Stimulated activated CD8-positive, alpha-beta memory T cell treated with anti-CD3 and anti-CD28 coated beads, Interleukin-7, amount 100 ng/mL, for 48 hours (primary cell): ENCODE results near the gene PANK3.
A peak's percentile ranks its signal among the peaks of the same experiment; 100 is the strongest.

Experiments
- DNase-seq, 2 donors: peaks; one replicate each; pipeline ENCODE4 v3.0.0-alpha.2; 2020; ENCODE audit warnings: low read depth in 1 of 2; ENCODE audit errors: extremely low read depth in 1 of 2

Gene PANK3

GRCh38 chr5:168578538-168579487 is at the start of gene PANK3:
Gene PANK3 (minus strand): TSS chr5:168579368. CDS start chr5:168579283, 85 bp downstream.
- DNase-seq, result peak in 1 of 2 donors; percentile 0

- DNase-seq, result no peak
Measured at GRCh38 chr5:168624850-168625364, 45.7 kb upstream of the PANK3 start.

- DNase-seq, result no peak
Measured at GRCh38 chr5:168620807-168621206, 41.6 kb upstream of the PANK3 start.

GRCh38 chr5:168614661-168615060 is 35.5 kb upstream of the PANK3 start:
- no peak for DNase-seq

DNA sequence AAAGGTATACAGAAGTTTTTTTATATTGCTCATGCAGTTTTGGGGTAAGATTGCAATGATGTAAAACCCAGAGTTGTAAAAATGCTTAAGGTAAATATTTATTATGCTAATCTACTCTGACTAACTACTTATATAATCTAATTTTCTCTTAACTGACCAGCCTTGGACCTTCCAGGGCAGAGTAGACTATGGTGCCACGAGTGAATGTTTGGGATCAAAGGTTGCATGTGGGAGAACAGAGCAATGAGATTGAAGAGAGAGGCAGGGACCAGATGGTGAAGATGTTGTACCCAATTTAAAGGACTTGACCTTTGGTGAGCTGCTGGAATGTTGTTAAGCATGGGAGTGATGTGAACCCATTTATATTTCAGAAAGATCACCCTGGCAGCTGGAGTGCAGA is 34.8 kb upstream of the PANK3 start:
- no peak for DNase-seq

DNA sequence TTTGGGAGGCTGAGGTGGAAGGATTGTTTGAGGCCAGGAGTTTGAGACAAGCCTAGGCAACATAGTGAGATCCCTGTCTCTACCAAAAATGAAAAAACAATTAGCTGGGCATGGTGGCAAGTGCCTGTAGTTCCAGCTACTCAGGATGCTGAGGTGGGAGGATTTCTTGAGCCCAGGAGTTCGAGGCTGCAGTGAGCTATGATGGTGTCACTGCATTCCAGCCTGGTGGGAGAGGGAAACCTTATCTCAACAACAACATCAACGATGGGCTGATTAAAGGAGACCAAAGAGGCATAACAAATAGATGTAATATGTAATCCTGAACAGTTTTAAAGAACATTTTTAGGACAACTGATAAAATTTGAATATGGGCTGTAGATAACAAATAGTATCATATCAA is 34.2 kb upstream of the PANK3 start:
- DNase-seq, result no peak

DNA sequence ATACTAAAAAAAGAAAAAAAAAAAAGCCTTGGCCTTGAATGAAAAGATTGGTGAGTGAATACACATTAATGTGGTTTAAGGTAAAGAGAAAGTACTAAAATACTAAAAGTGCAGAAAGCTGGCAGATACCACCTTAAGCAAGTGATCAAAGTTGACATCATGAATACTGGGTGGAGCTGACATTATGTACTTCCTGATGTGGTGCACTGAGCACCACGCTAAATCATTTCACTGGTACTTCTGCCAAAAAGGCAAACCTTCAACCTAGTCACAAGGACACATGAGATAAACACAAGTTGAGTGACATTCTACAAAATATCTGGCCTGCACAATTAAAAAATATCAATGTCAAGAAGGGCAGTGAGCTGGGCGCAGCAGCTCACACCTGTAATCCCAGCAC is 33.8 kb upstream of the PANK3 start:
- no peak for DNase-seq

DNA sequence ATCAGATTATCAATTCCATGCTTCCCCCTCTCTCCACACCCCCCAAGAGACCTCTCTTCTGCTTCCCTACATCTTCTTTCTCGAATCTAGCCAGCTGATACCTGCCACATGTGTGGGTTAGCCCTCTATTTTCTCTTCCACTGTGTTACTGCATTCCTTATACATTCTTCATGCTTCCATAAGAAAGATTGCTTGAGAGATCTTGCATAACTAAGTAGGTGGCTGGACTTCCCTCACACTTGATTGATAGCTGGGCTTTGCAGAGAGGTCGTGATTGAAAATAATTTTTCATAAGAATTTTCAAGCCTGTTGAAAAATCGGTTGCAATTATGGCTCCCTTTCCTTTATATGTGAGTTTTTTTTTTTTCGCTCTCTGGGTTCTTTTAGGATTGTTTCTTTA is 33.0 kb upstream of the PANK3 start:
- no peak for DNase-seq

DNA sequence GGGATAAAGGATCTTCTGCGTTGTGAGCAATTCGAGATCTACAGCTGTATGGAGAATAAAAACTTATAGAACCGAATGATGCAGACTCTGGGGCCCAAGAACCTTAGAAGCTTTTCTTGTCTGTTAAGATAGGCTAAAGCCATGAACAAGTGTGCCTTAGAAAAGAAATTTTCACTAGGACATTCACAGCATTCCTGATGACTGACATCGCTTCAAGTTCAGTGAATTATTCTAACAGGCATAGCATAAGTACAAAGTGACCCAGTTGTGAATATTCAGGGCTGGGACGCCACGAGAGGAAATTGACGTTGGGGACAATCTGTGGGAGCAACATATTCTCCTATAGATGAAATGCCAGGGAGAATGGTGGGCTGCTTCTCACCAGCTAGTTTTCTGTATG is 32.0 kb upstream of the PANK3 start:
- DNase-seq, result no peak

- no peak for DNase-seq
Measured at GRCh38 chr5:168609806-168610482, 30.8 kb upstream of the PANK3 start.

GRCh38 chr5:168608821-168609220 is 29.7 kb upstream of the PANK3 start:
- DNase-seq, result no peak

GRCh38 chr5:168608386-168608785 is 29.2 kb upstream of the PANK3 start:
- no peak for DNase-seq

- DNase-seq, result peak; percentile 18 to 66
Measured at GRCh38 chr5:168607946-168608345, 28.8 kb upstream of the PANK3 start.

DNA sequence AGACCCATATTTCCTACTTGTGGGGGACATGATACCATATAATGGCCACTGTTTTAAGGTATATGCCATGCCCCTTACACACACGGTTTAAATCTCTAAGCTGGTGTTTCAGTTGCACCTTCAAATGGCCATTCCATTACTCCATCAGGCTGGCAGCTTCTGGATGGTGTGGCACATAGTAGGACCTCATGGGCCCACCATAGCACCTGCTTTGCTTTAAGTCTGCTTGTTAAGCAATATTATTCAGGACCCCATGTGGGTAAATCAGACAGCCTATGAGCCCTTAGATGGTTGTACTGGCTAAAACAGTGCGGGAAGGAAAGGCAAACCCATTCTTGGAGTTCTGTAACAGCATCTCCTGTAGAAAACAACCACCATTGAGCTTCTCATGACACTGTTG is 27.4 kb upstream of the PANK3 start:
- no peak for DNase-seq

DNA sequence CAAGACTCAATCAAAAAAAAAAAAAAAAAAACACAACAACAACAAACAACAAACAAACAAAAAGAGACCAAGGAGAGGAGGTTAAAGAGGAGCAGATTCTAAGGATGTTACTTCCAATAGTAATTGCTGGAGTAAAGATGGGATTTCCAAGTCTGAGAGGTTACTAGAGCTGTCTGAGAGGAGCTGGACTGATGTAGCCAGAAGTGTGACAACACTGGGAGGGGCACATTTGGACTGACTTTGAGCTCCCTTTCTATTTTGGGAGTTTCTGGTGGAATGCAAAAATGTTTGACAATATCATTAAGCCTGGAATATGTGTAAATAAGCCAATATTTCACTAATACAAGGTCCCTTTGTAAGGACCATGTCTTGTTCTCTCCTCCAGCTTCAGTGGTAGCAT is 25.3 kb upstream of the PANK3 start:
- no peak for DNase-seq

GRCh38 chr5:168603746-168604145 is 24.6 kb upstream of the PANK3 start:
- no peak for DNase-seq

GRCh38 chr5:168602517-168602916 is 23.3 kb upstream of the PANK3 start:
- DNase-seq, result no peak

- DNase-seq, result no peak
Measured at GRCh38 chr5:168601972-168602371, 22.8 kb upstream of the PANK3 start.

DNA sequence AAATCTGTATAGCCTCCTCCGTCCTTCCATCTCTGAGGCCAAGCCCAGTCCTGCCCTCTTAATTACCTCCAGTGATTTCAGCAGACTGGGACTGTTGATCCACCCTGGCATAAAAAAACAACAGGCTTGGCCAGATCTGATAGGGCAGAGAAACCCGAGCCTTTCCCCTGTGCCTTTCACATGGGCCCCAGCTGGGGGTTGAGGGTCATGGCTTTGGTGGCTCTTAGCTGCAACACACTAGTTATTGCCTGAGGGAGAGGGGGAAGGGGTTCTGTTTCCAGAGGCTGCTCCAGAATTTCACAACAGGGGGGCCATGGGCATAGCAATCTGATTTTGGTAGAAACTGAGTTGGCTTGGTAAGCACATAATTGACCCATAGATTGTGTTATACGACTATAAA is 21.2 kb upstream of the PANK3 start:
- no peak for DNase-seq

- DNase-seq, result no peak
Measured at GRCh38 chr5:168599826-168600225, 20.7 kb upstream of the PANK3 start.

DNA sequence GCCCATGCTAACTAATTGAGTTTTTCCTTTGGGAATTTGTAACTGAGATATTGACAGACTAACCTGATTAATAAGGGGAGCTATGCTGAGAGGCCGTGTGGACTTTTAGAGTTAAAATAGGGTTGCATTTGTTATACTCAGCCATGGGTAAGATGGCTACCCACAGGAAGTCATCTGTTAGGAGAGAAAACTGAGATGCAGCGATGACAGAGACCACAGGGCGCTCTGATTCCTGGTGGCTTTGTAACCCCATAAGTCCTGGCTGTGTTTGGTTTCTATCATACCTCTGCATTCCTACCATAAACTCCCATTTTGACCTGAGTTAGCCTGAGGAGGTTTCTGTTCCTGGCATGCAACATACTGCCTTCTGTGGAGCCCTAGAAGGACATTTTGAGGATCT is 19.5 kb upstream of the PANK3 start:
- no peak for DNase-seq

- no peak for DNase-seq
Measured at GRCh38 chr5:168596927-168597326, 17.8 kb upstream of the PANK3 start.
